ENCODE results near the gene SYCN. TPM values are rescaled to one million over a fixed set of nuclear protein-coding genes. Genes with fewer than 3 reads are reported as not detected.

The SYCN gene
- total and polyA plus RNA-seq, 2 donors from 2014 or later, result not detected

DNA sequence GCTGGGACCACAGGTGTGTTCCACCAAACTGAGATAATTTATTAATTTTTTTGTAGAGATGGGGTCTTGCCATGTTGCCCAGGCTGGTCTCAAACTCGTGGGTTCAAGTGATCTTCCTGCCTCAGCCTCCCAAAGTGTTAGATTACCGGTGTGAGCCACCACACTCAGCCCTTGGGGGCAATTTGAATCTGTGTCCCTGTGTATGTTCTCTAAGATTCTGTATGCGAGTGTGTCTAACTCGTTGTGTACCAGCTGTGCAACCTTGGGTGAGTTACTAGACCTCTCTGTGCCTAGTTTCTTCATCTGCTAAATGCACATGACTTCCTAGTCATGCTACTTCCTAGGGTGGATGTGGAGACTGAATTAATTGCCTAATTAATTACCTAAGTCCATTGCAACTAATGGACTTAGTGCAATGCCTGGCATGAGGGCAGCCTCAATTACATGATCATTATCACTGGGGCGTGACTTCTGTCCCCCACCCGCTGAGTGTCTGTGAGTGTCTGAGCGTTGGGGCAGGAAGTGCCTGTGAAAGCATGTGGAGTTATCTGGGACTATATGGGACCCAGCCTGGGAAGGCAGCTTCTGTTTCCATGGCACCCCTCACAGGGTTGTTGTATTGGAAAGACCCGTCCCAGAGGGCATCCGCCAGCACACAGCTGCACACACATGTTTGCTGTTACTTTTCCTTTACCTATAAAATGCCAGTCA is 9.1 kb downstream of the SYCN start:
- peaks cover 0 to 7% (median 0%) of the 10 kb centered on the region in 3 donors for H3K4me1 ChIP-seq (ENCODE audit: control insufficient read depth in 2 of 3, insufficient read depth in 2 of 3, low read depth in 1 of 3, low read length in 3 of 3)
- peaks cover 4% of the 10 kb centered on the region for H3K27me3 ChIP-seq (ENCODE audit: control insufficient read depth, insufficient read depth, low read length)
- DNase-seq, result peak in 3 of 5 donors; percentile 54 to 60 (median 59)
- TF ChIP-seq, protein P1, sequence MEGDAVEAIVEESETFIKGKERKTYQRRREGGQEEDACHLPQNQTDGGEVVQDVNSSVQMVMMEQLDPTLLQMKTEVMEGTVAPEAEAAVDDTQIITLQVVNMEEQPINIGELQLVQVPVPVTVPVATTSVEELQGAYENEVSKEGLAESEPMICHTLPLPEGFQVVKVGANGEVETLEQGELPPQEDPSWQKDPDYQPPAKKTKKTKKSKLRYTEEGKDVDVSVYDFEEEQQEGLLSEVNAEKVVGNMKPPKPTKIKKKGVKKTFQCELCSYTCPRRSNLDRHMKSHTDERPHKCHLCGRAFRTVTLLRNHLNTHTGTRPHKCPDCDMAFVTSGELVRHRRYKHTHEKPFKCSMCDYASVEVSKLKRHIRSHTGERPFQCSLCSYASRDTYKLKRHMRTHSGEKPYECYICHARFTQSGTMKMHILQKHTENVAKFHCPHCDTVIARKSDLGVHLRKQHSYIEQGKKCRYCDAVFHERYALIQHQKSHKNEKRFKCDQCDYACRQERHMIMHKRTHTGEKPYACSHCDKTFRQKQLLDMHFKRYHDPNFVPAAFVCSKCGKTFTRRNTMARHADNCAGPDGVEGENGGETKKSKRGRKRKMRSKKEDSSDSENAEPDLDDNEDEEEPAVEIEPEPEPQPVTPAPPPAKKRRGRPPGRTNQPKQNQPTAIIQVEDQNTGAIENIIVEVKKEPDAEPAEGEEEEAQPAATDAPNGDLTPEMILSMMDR (IDR thresholded peaks at IDR 0.05; ENCODE audit: borderline replicate concordance, extremely low read depth, insufficient read depth), result no peak
- H3K9me3 ChIP-seq (ENCODE audit: control insufficient read depth in 2 of 3, insufficient read depth in 1 of 3, low read length in 3 of 3), result no peaks in the 10 kb centered on the region
- intact Hi-C loops (cut with DNase I), result no loop called here
- no peak overlapping the region for H3K27ac ChIP-seq (ENCODE audit: low read depth in 2 of 2, low read length in 2 of 2)
- FAIRE-seq, result no peak
- H3K36me3 ChIP-seq (ENCODE audit: control insufficient read depth in 2 of 3, insufficient read depth in 3 of 3, low read length in 3 of 3), result no peaks in the 10 kb centered on the region
- no peak overlapping the region for H3K9ac ChIP-seq (ENCODE audit: low read length in 3 of 3)
- no peak overlapping the region for H3K4me3 ChIP-seq (ENCODE audit: low read length in 3 of 3)

DNA sequence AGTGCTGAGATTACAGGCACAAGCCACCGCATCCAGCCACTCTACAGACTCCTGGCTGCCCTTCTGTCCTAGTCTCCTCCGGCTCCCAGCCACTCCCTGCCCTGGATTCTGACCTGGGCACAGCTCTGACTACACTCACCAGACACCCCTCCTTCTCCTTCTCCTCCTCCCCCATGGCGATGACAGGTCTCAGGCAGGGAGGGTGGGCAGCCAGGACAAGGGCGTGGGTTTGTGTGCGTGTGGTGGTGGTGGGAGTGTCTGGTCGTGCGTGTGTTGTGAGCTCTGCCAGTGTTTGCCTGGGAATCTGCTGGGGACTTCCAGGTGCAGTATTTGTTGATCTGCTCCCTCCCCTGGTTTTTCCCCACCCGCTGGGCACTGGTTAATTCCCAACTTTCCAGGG is 10.3 kb downstream of the SYCN start:
- DNase-seq (no peak), FAIRE-seq (no peak)
- H3K9me3 ChIP-seq (ENCODE audit: control insufficient read depth in 2 of 3, insufficient read depth in 1 of 3, low read length in 3 of 3), result no peaks in the 10 kb centered on the region
- H3K4me1 ChIP-seq (ENCODE audit: control insufficient read depth in 2 of 3, insufficient read depth in 2 of 3, low read depth in 1 of 3, low read length in 3 of 3), result peaks cover 0 to 5% (median 0%) of the 10 kb centered on the region in 3 donors
- H3K4me3 ChIP-seq (ENCODE audit: low read length in 3 of 3), result no peak overlapping the region
- no peak overlapping the region for H3K27ac ChIP-seq (ENCODE audit: low read depth in 2 of 2, low read length in 2 of 2)
- H3K9ac ChIP-seq (ENCODE audit: low read length in 3 of 3), result no peak overlapping the region
- H3K36me3 ChIP-seq (ENCODE audit: control insufficient read depth in 2 of 3, insufficient read depth in 3 of 3, low read length in 3 of 3), result no peaks in the 10 kb centered on the region
- TF ChIP-seq, protein P1 (IDR thresholded peaks at IDR 0.05; ENCODE audit: borderline replicate concordance, extremely low read depth, insufficient read depth), result no peak
- H3K27me3 ChIP-seq (ENCODE audit: control insufficient read depth, insufficient read depth, low read length), result peaks cover 4% of the 10 kb centered on the region
- intact Hi-C loops (cut with DNase I), result no loop called here

DNA sequence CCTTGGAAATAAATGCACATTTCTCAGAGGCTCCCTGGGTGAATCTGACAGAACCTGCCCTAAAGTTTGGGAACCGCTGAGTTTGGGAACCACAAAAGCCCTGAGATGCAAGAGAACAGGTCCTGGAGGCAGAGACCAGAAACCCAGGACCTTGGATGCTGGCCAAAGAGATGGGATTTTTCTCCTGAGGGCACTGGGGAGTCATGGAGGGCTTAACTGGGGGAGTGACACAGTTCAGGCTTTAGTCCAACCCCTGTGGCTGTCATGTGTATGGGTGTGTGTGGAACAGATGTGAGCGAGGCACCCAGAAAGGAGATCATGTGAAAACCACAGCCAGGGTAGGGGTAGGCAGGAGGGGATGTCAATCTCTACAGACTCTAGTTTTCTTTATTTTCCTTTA is 11.2 kb downstream of the SYCN start:
- intact Hi-C loops (cut with DNase I), result no loop called here
- TF ChIP-seq, protein P1 (IDR thresholded peaks at IDR 0.05; ENCODE audit: borderline replicate concordance, extremely low read depth, insufficient read depth), result no peak
- peaks cover 0 to 5% (median 0%) of the 10 kb centered on the region in 3 donors for H3K4me1 ChIP-seq (ENCODE audit: control insufficient read depth in 2 of 3, insufficient read depth in 2 of 3, low read depth in 1 of 3, low read length in 3 of 3)
- no peak overlapping the region for H3K9ac ChIP-seq (ENCODE audit: low read length in 3 of 3)
- DNase-seq (no peak), FAIRE-seq (no peak)
- H3K9me3 ChIP-seq (ENCODE audit: control insufficient read depth in 2 of 3, insufficient read depth in 1 of 3, low read length in 3 of 3), result no peaks in the 10 kb centered on the region
- peaks cover 4% of the 10 kb centered on the region for H3K27me3 ChIP-seq (ENCODE audit: control insufficient read depth, insufficient read depth, low read length)
- H3K27ac ChIP-seq (ENCODE audit: low read depth in 2 of 2, low read length in 2 of 2), result no peak overlapping the region
- H3K36me3 ChIP-seq (ENCODE audit: control insufficient read depth in 2 of 3, insufficient read depth in 3 of 3, low read length in 3 of 3), result no peaks in the 10 kb centered on the region
- no peak overlapping the region for H3K4me3 ChIP-seq (ENCODE audit: low read length in 3 of 3)

All from kidney (tissue), 14 donors.